ENCODE results near the gene CHST7. TPM values are rescaled to one million over a fixed set of nuclear protein-coding genes. Genes with fewer than 3 reads are reported as not detected.

The CHST7 gene
- total RNA-seq, 1 donor from 2014 or later = 5.6 TPM

DNA sequence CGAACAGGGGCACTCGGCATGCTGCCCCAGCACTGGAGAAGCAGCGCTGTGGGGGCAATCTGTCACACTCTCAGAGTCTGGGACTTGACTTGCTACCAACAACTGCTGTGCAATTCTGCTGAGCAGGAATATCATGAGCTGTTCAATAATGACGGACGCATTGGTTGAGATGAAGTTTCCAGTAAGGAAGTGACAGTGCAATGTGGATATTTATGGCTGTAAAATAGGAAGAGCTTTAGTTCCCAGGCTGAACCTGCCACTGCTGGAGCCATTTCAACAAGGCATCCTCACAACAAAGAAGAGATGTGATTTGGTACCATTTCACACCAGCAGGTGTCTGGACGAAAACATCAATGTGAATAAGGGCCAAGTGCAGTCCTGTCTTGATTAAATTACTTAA lies 24.2 kb downstream of the CHST7 start:
- DNase-seq (ENCODE audit: low spot score) = no peak
- H3K4me2 ChIP-seq = no peak overlapping the region
- no peaks in the 10 kb centered on the region for H3K36me3 ChIP-seq
- H3K9ac ChIP-seq = no peak overlapping the region
- H3K36me3 Mint-ChIP-seq = no peaks in the 10 kb centered on the region
- no peaks in the 10 kb centered on the region for H4K20me1 ChIP-seq (ENCODE audit: low read depth)
- TF ChIP-seq, protein P1, sequence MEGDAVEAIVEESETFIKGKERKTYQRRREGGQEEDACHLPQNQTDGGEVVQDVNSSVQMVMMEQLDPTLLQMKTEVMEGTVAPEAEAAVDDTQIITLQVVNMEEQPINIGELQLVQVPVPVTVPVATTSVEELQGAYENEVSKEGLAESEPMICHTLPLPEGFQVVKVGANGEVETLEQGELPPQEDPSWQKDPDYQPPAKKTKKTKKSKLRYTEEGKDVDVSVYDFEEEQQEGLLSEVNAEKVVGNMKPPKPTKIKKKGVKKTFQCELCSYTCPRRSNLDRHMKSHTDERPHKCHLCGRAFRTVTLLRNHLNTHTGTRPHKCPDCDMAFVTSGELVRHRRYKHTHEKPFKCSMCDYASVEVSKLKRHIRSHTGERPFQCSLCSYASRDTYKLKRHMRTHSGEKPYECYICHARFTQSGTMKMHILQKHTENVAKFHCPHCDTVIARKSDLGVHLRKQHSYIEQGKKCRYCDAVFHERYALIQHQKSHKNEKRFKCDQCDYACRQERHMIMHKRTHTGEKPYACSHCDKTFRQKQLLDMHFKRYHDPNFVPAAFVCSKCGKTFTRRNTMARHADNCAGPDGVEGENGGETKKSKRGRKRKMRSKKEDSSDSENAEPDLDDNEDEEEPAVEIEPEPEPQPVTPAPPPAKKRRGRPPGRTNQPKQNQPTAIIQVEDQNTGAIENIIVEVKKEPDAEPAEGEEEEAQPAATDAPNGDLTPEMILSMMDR (IDR thresholded peaks at IDR 0.05) = no peak
- TF ChIP-seq EZH2phosphoT487 (IDR thresholded peaks at IDR 0.05) (no peak), EZH2 (IDR thresholded peaks at IDR 0.05) (no peak)
- peaks cover 2% of the 10 kb centered on the region for H3K27me3 Mint-ChIP-seq (ENCODE audit: insufficient read depth, low read depth)
- no peaks in the 10 kb centered on the region for H3K9me3 Mint-ChIP-seq
- H3K27ac ChIP-seq = no peak overlapping the region
- H3F3A ChIP-seq (ENCODE audit: low read depth) = no peaks in the 10 kb centered on the region
- H3K27ac Mint-ChIP-seq = no peak overlapping the region
- H3K79me2 ChIP-seq (ENCODE audit: low read depth) = no peaks in the 10 kb centered on the region
- no peaks in the 10 kb centered on the region for H3K9me3 ChIP-seq (ENCODE audit: low read depth)
- no peak overlapping the region for H3K4me3 ChIP-seq
- H3K27me3 ChIP-seq = no peaks in the 10 kb centered on the region
- H2AFZ ChIP-seq (replicated peaks) = no peak overlapping the region
- H3K4me1 ChIP-seq = no peaks in the 10 kb centered on the region
- H3K4me3 Mint-ChIP-seq = no peak overlapping the region
- H3K4me1 Mint-ChIP-seq = peaks cover 4% of the 10 kb centered on the region

DNA sequence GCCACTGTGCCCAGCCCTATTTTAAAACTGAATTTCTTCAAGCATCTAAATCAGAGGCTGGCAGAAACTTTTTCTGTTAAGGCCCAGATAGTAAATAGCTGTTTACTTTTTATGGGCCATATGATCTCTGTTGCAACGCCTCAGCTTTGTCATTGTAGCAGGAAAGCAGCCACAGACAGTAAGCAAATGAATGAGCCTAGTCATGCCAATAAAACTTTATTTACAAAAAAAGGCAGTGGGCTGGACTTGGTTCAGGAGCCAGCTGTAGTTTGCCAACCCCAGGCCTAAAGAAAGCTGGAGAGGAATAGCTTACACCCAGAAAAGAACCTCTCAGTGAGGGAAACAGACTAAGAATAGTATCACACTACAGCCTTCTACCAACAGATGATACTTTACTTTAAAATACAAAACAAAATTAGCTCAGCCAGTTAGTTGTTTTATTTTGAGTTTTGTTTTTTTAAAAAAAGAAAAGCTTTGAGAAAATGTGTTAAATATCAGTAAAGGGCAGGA lies 25.5 kb downstream of the CHST7 start:
- H3K27me3 ChIP-seq = no peaks in the 10 kb centered on the region
- no peak overlapping the region for H3K9ac ChIP-seq
- Mint-ChIP-seq H3K27me3 (ENCODE audit: insufficient read depth, low read depth) (peaks cover 2% of the 10 kb centered on the region), H3K9me3 (peaks cover 3% of the 10 kb centered on the region), H3K4me3 (no peak overlapping the region), H3K4me1 (peaks cover 4% of the 10 kb centered on the region), H3K27ac (no peak overlapping the region), H3K36me3 (no peaks in the 10 kb centered on the region)
- H3K36me3 ChIP-seq = no peaks in the 10 kb centered on the region
- H3K9me3 ChIP-seq (ENCODE audit: low read depth) = no peaks in the 10 kb centered on the region
- H3K4me3 ChIP-seq = no peak overlapping the region
- H3K4me2 ChIP-seq = no peak overlapping the region
- no peaks in the 10 kb centered on the region for H4K20me1 ChIP-seq (ENCODE audit: low read depth)
- H3F3A ChIP-seq (ENCODE audit: low read depth) = no peaks in the 10 kb centered on the region
- TF ChIP-seq EZH2phosphoT487 (IDR thresholded peaks at IDR 0.05) (no peak), EZH2 (IDR thresholded peaks at IDR 0.05) (no peak)
- TF ChIP-seq, protein P1 (IDR thresholded peaks at IDR 0.05) = no peak
- H2AFZ ChIP-seq (replicated peaks) = no peak overlapping the region
- no peak overlapping the region for H3K27ac ChIP-seq
- no peaks in the 10 kb centered on the region for H3K4me1 ChIP-seq
- no peak for DNase-seq (ENCODE audit: low spot score)
- H3K79me2 ChIP-seq (ENCODE audit: low read depth) = no peaks in the 10 kb centered on the region

DNA sequence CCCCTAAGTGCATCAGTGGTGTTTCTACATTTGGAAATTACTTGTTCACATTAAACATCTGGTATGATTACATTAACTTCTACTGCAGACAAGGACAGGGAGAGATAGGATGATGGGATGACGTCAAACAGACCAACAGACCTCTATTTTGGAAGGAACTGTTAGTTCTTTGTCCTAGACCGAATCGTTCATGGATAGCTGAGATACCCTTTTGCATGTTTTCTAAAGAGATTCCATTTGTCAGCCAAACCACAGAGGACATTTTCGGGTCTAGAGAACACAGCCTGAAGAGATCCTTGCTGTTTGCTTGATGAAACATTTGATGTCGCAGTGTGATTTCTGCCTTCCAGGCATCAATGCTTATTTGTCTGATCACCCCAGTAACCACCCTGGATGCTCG lies 27.7 kb downstream of the CHST7 start:
- Mint-ChIP-seq H3K27me3 (ENCODE audit: insufficient read depth, low read depth) (peaks cover 2% of the 10 kb centered on the region), H3K27ac (no peak overlapping the region), H3K4me3 (no peak overlapping the region), H3K36me3 (no peaks in the 10 kb centered on the region), H3K9me3 (peaks cover 3% of the 10 kb centered on the region), H3K4me1 (peaks cover 4% of the 10 kb centered on the region)
- Histone ChIP-seq H3K27me3 (no peaks in the 10 kb centered on the region), H4K20me1 (ENCODE audit: low read depth) (no peaks in the 10 kb centered on the region), H3K4me3 (no peak overlapping the region), H2AFZ (replicated peaks) (no peak overlapping the region), H3K36me3 (no peaks in the 10 kb centered on the region), H3K27ac (no peak overlapping the region), H3K4me2 (no peak overlapping the region), H3K9ac (no peak overlapping the region), H3K79me2 (ENCODE audit: low read depth) (no peaks in the 10 kb centered on the region), H3K4me1 (no peaks in the 10 kb centered on the region), H3K9me3 (ENCODE audit: low read depth) (no peaks in the 10 kb centered on the region), H3F3A (ENCODE audit: low read depth) (no peaks in the 10 kb centered on the region)
- TF ChIP-seq EZH2 (IDR thresholded peaks at IDR 0.05) (no peak), EZH2phosphoT487 (IDR thresholded peaks at IDR 0.05) (no peak)
- TF ChIP-seq, protein P1 (IDR thresholded peaks at IDR 0.05) = no peak
- no peak for DNase-seq (ENCODE audit: low spot score)
